Measurements from ENCODE around the gene KCNG1. TPM values are rescaled to one million over a fixed set of nuclear protein-coding genes. Genes with fewer than 3 reads are reported as not detected.
"Not testable (repeated sequence)": the region's sequence is repeated elsewhere in the genome, so short reads cannot be mapped to it uniquely, and the experiment has no call there.

KCNG1 gene
- total RNA-seq, 1 donor from 2014 or later = 5.8 TPM

GRCh38 chr20:51054233-51054632 is 31.3 kb upstream of the KCNG1 start:
- Mint-ChIP-seq H3K27ac (ENCODE audit: unreplicated experiment) (no peak overlapping the region), H3K27me3 (ENCODE audit: low read depth) (peaks cover 16% of the 10 kb centered on the region), H3K4me3 (no peak overlapping the region), H3K36me3 (ENCODE audit: low read depth) (no peaks in the 10 kb centered on the region), H3K4me1 (peaks cover 20% of the 10 kb centered on the region), H3K9me3 (no peaks in the 10 kb centered on the region)
- TF ChIP-seq CTCF (conservative IDR thresholded peaks at IDR 0.05) = no peak
- no peak for DNase-seq (ENCODE audit: low read depth, low spot score)

GRCh38 chr20:51050531-51051075 is 27.7 kb upstream of the KCNG1 start:
- Mint-ChIP-seq H3K27me3 (ENCODE audit: low read depth) (peaks cover 18% of the 10 kb centered on the region), H3K4me1 (peaks cover 5% of the 10 kb centered on the region), H3K4me3 (no peak overlapping the region), H3K9me3 (no peaks in the 10 kb centered on the region), H3K27ac (ENCODE audit: unreplicated experiment) (no peak overlapping the region), H3K36me3 (ENCODE audit: low read depth) (no peaks in the 10 kb centered on the region)
- DNase-seq (ENCODE audit: low read depth, low spot score) = no peak
- TF ChIP-seq CTCF (conservative IDR thresholded peaks at IDR 0.05) = no peak

GRCh38 chr20:51046021-51046985 is 23.4 kb upstream of the KCNG1 start:
- Mint-ChIP-seq H3K4me1 (peaks cover 5% of the 10 kb centered on the region), H3K27me3 (ENCODE audit: low read depth) (peaks cover 8% of the 10 kb centered on the region), H3K27ac (ENCODE audit: unreplicated experiment) (no peak overlapping the region), H3K9me3 (peaks cover 2% of the 10 kb centered on the region), H3K4me3 (no peak overlapping the region), H3K36me3 (ENCODE audit: low read depth) (no peaks in the 10 kb centered on the region)
- TF ChIP-seq CTCF (conservative IDR thresholded peaks at IDR 0.05) = no peak
- DNase-seq (ENCODE audit: low read depth, low spot score) = no peak

- not testable (repeated sequence) for H3K36me3 Mint-ChIP-seq (ENCODE audit: low read depth); H3K27me3 Mint-ChIP-seq (ENCODE audit: low read depth)
Observed at GRCh38 chr20:51045492-51045891, 22.6 kb upstream of the KCNG1 start.

GRCh38 chr20:51044796-51045195 is 21.9 kb upstream of the KCNG1 start:
- no peak for TF ChIP-seq CTCF (conservative IDR thresholded peaks at IDR 0.05)
- peaks cover 4% of the 10 kb centered on the region for H3K27me3 Mint-ChIP-seq (ENCODE audit: low read depth)
- DNase-seq (ENCODE audit: low read depth, low spot score) = no peak
- H3K36me3 Mint-ChIP-seq (ENCODE audit: low read depth) = no peaks in the 10 kb centered on the region
- no peak overlapping the region for H3K27ac Mint-ChIP-seq (ENCODE audit: unreplicated experiment)
- H3K4me1 Mint-ChIP-seq = no peaks in the 10 kb centered on the region
- no peak overlapping the region for H3K4me3 Mint-ChIP-seq
- H3K9me3 Mint-ChIP-seq = peaks cover 2% of the 10 kb centered on the region

More at GRCh38 chr20:51045492-51045891, 22.6 kb upstream of the KCNG1 start:
- H3K9me3 Mint-ChIP-seq; H3K27ac Mint-ChIP-seq (ENCODE audit: unreplicated experiment); DNase-seq (ENCODE audit: low read depth, low spot score); H3K4me3 Mint-ChIP-seq; H3K4me1 Mint-ChIP-seq: not testable (repeated sequence)

- no peak overlapping the region for H3K4me3 Mint-ChIP-seq
- DNase-seq (ENCODE audit: low read depth, low spot score) = no peak
- H3K4me1 Mint-ChIP-seq = no peaks in the 10 kb centered on the region
- no peak overlapping the region for H3K27ac Mint-ChIP-seq (ENCODE audit: unreplicated experiment)
- H3K9me3 Mint-ChIP-seq = peaks cover 2% of the 10 kb centered on the region
- TF ChIP-seq CTCF (conservative IDR thresholded peaks at IDR 0.05) = no peak
- H3K27me3 Mint-ChIP-seq (ENCODE audit: low read depth) = no peaks in the 10 kb centered on the region
- H3K36me3 Mint-ChIP-seq (ENCODE audit: low read depth) = no peaks in the 10 kb centered on the region
Observed at GRCh38 chr20:51043811-51044210, 20.9 kb upstream of the KCNG1 start.
